Parathyroid adenoma (tissue), 2 donors: ENCODE data around the gene LIMS1.
"Not testable (repeated sequence)": the region's sequence is repeated elsewhere in the genome, so short reads cannot be mapped to it uniquely, and the experiment has no call there.

ENCODE experiments used
- H2AFZ ChIP-seq: fragments of 300-600 bp; sonication (generic); one replicate; pipeline ENCODE4 v1.7.0; 2017; ENCODE audit warnings: antibody characterized with exemption, mild to moderate bottlenecking
- H3K27ac ChIP-seq: fragments of 300-600 bp; sonication (generic); one replicate; pipeline ENCODE4 v1.7.0; 2017
- H3K27me3 ChIP-seq: fragments of 300-600 bp; sonication (generic); one replicate; pipeline ENCODE4 v1.7.0; 2017; ENCODE audit warnings: low read length; ENCODE audit not compliant: control insufficient read depth, insufficient read depth
- H3K36me3 ChIP-seq: fragments of 300-600 bp; sonication (generic); one replicate; pipeline ENCODE4 v1.7.0; 2017; ENCODE audit warnings: low read length; ENCODE audit not compliant: control insufficient read depth, insufficient read depth
- H3K4me1 ChIP-seq: fragments of 300-600 bp; sonication (generic); one replicate; pipeline ENCODE4 v1.7.0; 2017; ENCODE audit warnings: control low read depth
- H3K4me2 ChIP-seq: fragments of 300-600 bp; sonication (generic); one replicate; pipeline ENCODE4 v1.7.0; 2017; ENCODE audit warnings: low read length
- H3K4me3 ChIP-seq: fragments of 300-600 bp; sonication (generic); one replicate; pipeline ENCODE4 v1.7.0; 2017; ENCODE audit warnings: low read depth, low read length
- H3K79me2 ChIP-seq: fragments of 300-600 bp; sonication (generic); one replicate; pipeline ENCODE4 v1.7.0; 2017; ENCODE audit warnings: control low read depth
- H3K9ac ChIP-seq: fragments of 300-600 bp; sonication (generic); one replicate; pipeline ENCODE4 v1.7.0; 2017; ENCODE audit warnings: mild to moderate bottlenecking
- H3K9me3 ChIP-seq: fragments of 300-600 bp; sonication (generic); one replicate; pipeline ENCODE4 v1.7.0; 2017; ENCODE audit warnings: low read length; ENCODE audit not compliant: control insufficient read depth
- CTCF ChIP-seq: fragments of 300-600 bp; sonication (generic); IDR thresholded peaks from one replicate; pipeline ENCODE4 v1.7.0; 2017; ENCODE audit warnings: antibody characterized with exemption, mild to moderate bottlenecking
- donor health status: primary hyperparathyroidism.

Gene LIMS1

GRCh38 chr2:108640731-108641130, 106.5 kb downstream of the LIMS1 start:
- Histone ChIP-seq H2AFZ (no peak overlapping the region), H3K9ac (no peak overlapping the region), H3K79me2 (peaks cover 37% of the 10 kb centered on the region), H3K9me3 (no peaks in the 10 kb centered on the region), H3K27me3 (no peaks in the 10 kb centered on the region), H3K4me1 (no peaks in the 10 kb centered on the region), H3K4me3 (no peak overlapping the region), H3K36me3 (no peaks in the 10 kb centered on the region), H3K4me2 (no peak overlapping the region), H3K27ac (no peak overlapping the region)
- TF ChIP-seq CTCF: no peak

GRCh38 chr2:108641756-108642155, 107.5 kb downstream of the LIMS1 start:
- Histone ChIP-seq H3K27ac (no peak overlapping the region), H3K27me3 (no peaks in the 10 kb centered on the region), H3K4me3 (no peak overlapping the region), H3K4me2 (no peak overlapping the region), H3K9ac (no peak overlapping the region), H3K36me3 (no peaks in the 10 kb centered on the region), H3K4me1 (no peaks in the 10 kb centered on the region), H3K79me2 (peaks cover 30% of the 10 kb centered on the region), H2AFZ (no peak overlapping the region), H3K9me3 (no peaks in the 10 kb centered on the region)
- TF ChIP-seq CTCF: no peak

- Histone ChIP-seq H3K9ac (no peak overlapping the region), H3K27me3 (no peaks in the 10 kb centered on the region), H3K4me2 (no peak overlapping the region), H3K4me1 (no peaks in the 10 kb centered on the region), H2AFZ (no peak overlapping the region), H3K9me3 (no peaks in the 10 kb centered on the region), H3K36me3 (no peaks in the 10 kb centered on the region), H3K4me3 (no peak overlapping the region), H3K27ac (no peak overlapping the region), H3K79me2 (peaks cover 25% of the 10 kb centered on the region)
- no peak for TF ChIP-seq CTCF
Measured at GRCh38 chr2:108643261-108643849, 109.1 kb downstream of the LIMS1 start.

GRCh38 chr2:108643862-108644261, 109.6 kb downstream of the LIMS1 start:
- H3K4me3 ChIP-seq, H3K4me1 ChIP-seq, H2AFZ ChIP-seq, H3K9ac ChIP-seq, H3K36me3 ChIP-seq, H3K4me2 ChIP-seq, H3K9me3 ChIP-seq, H3K27me3 ChIP-seq, H3K27ac ChIP-seq: not testable (repeated sequence)
- H3K79me2 ChIP-seq: peaks cover 23% of the 10 kb centered on the region

- H3K9ac ChIP-seq, H3K9me3 ChIP-seq, H3K27ac ChIP-seq, H3K4me1 ChIP-seq, H3K36me3 ChIP-seq, H3K4me2 ChIP-seq, H3K4me3 ChIP-seq, H3K27me3 ChIP-seq, H2AFZ ChIP-seq: not testable (repeated sequence)
- peaks cover 23% of the 10 kb centered on the region for H3K79me2 ChIP-seq
Measured at GRCh38 chr2:108644446-108644845, 110.2 kb downstream of the LIMS1 start.

- H3K9ac ChIP-seq, H3K27me3 ChIP-seq, H3K4me1 ChIP-seq, H3K79me2 ChIP-seq, H3K4me2 ChIP-seq, H3K4me3 ChIP-seq, H3K27ac ChIP-seq, H3K36me3 ChIP-seq, H3K9me3 ChIP-seq, H2AFZ ChIP-seq: not testable (repeated sequence)
Measured at GRCh38 chr2:108648796-108649195, 114.5 kb downstream of the LIMS1 start.

GRCh38 chr2:108650465-108650864, 116.2 kb downstream of the LIMS1 start:
- not testable (repeated sequence) for H3K4me1 ChIP-seq, H3K27me3 ChIP-seq, H3K9me3 ChIP-seq, H3K4me3 ChIP-seq, H2AFZ ChIP-seq, H3K36me3 ChIP-seq, H3K9ac ChIP-seq, H3K79me2 ChIP-seq, H3K4me2 ChIP-seq, H3K27ac ChIP-seq

GRCh38 chr2:108651468-108651867, 117.2 kb downstream of the LIMS1 start:
- H3K4me3 ChIP-seq, H3K4me2 ChIP-seq, H3K79me2 ChIP-seq, H2AFZ ChIP-seq, H3K36me3 ChIP-seq, H3K27me3 ChIP-seq, H3K9ac ChIP-seq, H3K9me3 ChIP-seq, H3K4me1 ChIP-seq, H3K27ac ChIP-seq: not testable (repeated sequence)
